Gastrocnemius medialis (tissue), 4 donors: Measurements from ENCODE around the gene RANBP2. TPM values are rescaled to one million over a fixed set of nuclear protein-coding genes. Genes with fewer than 3 reads are reported as not detected.

Experiments used
- ATAC-seq, 2 donors: fragments of 150-250 bp; one replicate each; pipeline ENCODE4 v1.9.1; 2016
- DNase-seq, 2 donors: peaks; one replicate each; pipeline ENCODE4 v3.0.0-alpha.2; 2019
- H3K27ac ChIP-seq, 4 donors: fragments of 200-600 bp; sonication (generic); 1 replicate in 1 of 4; 2 replicates in 3 of 4; pipeline ENCODE4 v1.5.1; 2016 to 2018; ENCODE audit warnings: mild to moderate bottlenecking in 2 of 4, moderate library complexity in 1 of 4
- H3K27me3 ChIP-seq, 3 donors: fragments of 200-600 bp; sonication (generic) in 2 of 3; 1 replicate in 1 of 3; 2 replicates in 2 of 3; pipeline versions ENCODE4 v1.5.1 to v1.6.0; 2016 to 2019; ENCODE audit warnings: mild to moderate bottlenecking in 1 of 3, moderate library complexity in 1 of 3
- H3K36me3 ChIP-seq, 2 donors: fragments of 200-600 bp; sonication (generic) in 1 of 2; one replicate each; pipeline ENCODE4 v1.5.1; 2017 to 2018
- H3K4me1 ChIP-seq, 2 donors: fragments of 200-600 bp; sonication (generic) in 1 of 2; one replicate each; pipeline ENCODE4 v1.5.1; 2016 to 2017; ENCODE audit warnings: mild to moderate bottlenecking in 2 of 2
- H3K4me3 ChIP-seq, 4 donors: fragments of 200-600 bp; sonication (generic) in 3 of 4; 1 replicate in 1 of 4; 2 replicates in 3 of 4; pipeline ENCODE4 v1.5.1; 2016 to 2019; ENCODE audit warnings: mild to moderate bottlenecking in 2 of 4
- H3K9me3 ChIP-seq, 3 donors: fragments of 200-600 bp; sonication (generic) in 2 of 3; 1 replicate in 1 of 3; 2 replicates in 2 of 3; pipeline ENCODE4 v1.5.1; 2016 to 2019
- CTCF ChIP-seq, 5 experiments: fragments of 450-650 bp in 3 of 5; fragments of 200-600 bp in 2 of 5; sonication (generic) in 2 of 5; IDR thresholded peaks in 4 of 5; conservative IDR thresholded peaks in 1 of 5; 1 replicate in 4 of 5; 2 replicates in 1 of 5; pipeline ENCODE4 v1.5.1; 2016 to 2019; ENCODE audit warnings: antibody characterized with exemption in 5 of 5, mild to moderate bottlenecking in 3 of 5, moderate library complexity in 3 of 5
- POLR2A ChIP-seq, 2 donors: fragments of 450-650 bp; IDR thresholded peaks; one replicate each; pipeline ENCODE4 v1.6.1; 2017; ENCODE audit warnings: antibody characterized with exemption in 2 of 2, mild to moderate bottlenecking in 2 of 2, moderate library complexity in 2 of 2
- in situ Hi-C, 4 donors: fragments of 200-750 bp; cut with MboI; loops; one replicate each; pipeline versions ENCODE4 v1.15.0 to v1.8.0; 2017; ENCODE audit warnings: low sequenced_read_pairs in 4 of 4
- intact Hi-C: fragments of 100-400 bp; cut with DNase I; formaldehyde crosslinking; loops from one replicate; pipeline ENCODE4 v1.15.1; 2023; ENCODE audit warnings: low total_unique reads
- total RNA-seq, 4 donors: library from RNA; depleted of rRNA; stranded (reverse); fragments of >200 nt; gene quantifications; one replicate each; pipeline versions ENCODE4 v1.1.0 to v1.2.3, GENCODE V29; 2016

Gene RANBP2
- total RNA-seq, 4 donors from 2014 or later, result 66.6 to 82.0 (median 76.7) TPM

GRCh38 chr2:108810993-108811957 is 92.0 kb downstream of the RANBP2 start:
- TF ChIP-seq POLR2A (IDR thresholded peaks at IDR 0.05) (no peak), CTCF (IDR thresholded peaks at IDR 0.05 in 4 of 5, conservative IDR thresholded peaks at IDR 0.05 in 1 of 5) (no peak)
- no peak for DNase-seq
- intact Hi-C loops, result no loop called here

GRCh38 chr2:108813732-108814131 is 94.5 kb downstream of the RANBP2 start:
- DNase-seq, result no peak

More at GRCh38 chr2:108810993-108811957, 92.0 kb downstream of the RANBP2 start:
- in situ Hi-C loops, result no loop called here
- Histone ChIP-seq H3K36me3 (peaks cover 0 to 4% of the 10 kb centered on the region in 2 donors), H3K4me3 (no peak overlapping the region), H3K27me3 (no peaks in the 10 kb centered on the region), H3K27ac (no peak overlapping the region), H3K4me1 (no peaks in the 10 kb centered on the region), H3K9me3 (peaks cover 0 to 6% (median 3%) of the 10 kb centered on the region in 3 donors)
- ATAC-seq, result no peak

GRCh38 chr2:108820482-108820881 is 101.2 kb downstream of the RANBP2 start:
- Histone ChIP-seq H3K9me3 (no peaks in the 10 kb centered on the region), H3K27me3 (no peaks in the 10 kb centered on the region), H3K36me3 (no peaks in the 10 kb centered on the region), H3K4me1 (no peaks in the 10 kb centered on the region), H3K27ac (no peak overlapping the region), H3K4me3 (no peak overlapping the region)
- TF ChIP-seq CTCF (IDR thresholded peaks at IDR 0.05 in 4 of 5, conservative IDR thresholded peaks at IDR 0.05 in 1 of 5) (no peak), POLR2A (IDR thresholded peaks at IDR 0.05) (no peak)
- DNase-seq (no peak), ATAC-seq (no peak)
- intact Hi-C loops (no loop called here), in situ Hi-C loops (no loop called here)

More at GRCh38 chr2:108813732-108814131, 94.5 kb downstream of the RANBP2 start:
- TF ChIP-seq POLR2A (IDR thresholded peaks at IDR 0.05), result no peak
- no peak for TF ChIP-seq CTCF (IDR thresholded peaks at IDR 0.05 in 4 of 5, conservative IDR thresholded peaks at IDR 0.05 in 1 of 5)
- Histone ChIP-seq H3K9me3 (peaks cover 0 to 6% (median 3%) of the 10 kb centered on the region in 3 donors), H3K27me3 (no peaks in the 10 kb centered on the region), H3K27ac (no peak overlapping the region), H3K4me1 (no peaks in the 10 kb centered on the region), H3K4me3 (no peak overlapping the region), H3K36me3 (no peaks in the 10 kb centered on the region)
- intact Hi-C loops (no loop called here), in situ Hi-C loops (no loop called here)
- no peak for ATAC-seq

- Histone ChIP-seq H3K9me3 (no peaks in the 10 kb centered on the region), H3K4me3 (no peak overlapping the region), H3K27me3 (no peaks in the 10 kb centered on the region), H3K36me3 (no peaks in the 10 kb centered on the region), H3K4me1 (no peaks in the 10 kb centered on the region), H3K27ac (no peak overlapping the region)
- ATAC-seq (no peak), DNase-seq (no peak)
- intact Hi-C loops (no loop called here), in situ Hi-C loops (no loop called here)
- no peak for TF ChIP-seq POLR2A (IDR thresholded peaks at IDR 0.05)
Measured at GRCh38 chr2:108823286-108823685, 104.0 kb downstream of the RANBP2 start.

GRCh38 chr2:108824316-108825070 is 105.2 kb downstream of the RANBP2 start:
- Histone ChIP-seq H3K4me3 (no peak overlapping the region), H3K36me3 (no peaks in the 10 kb centered on the region), H3K9me3 (no peaks in the 10 kb centered on the region), H3K27ac (no peak overlapping the region), H3K4me1 (no peaks in the 10 kb centered on the region), H3K27me3 (no peaks in the 10 kb centered on the region)
- no peak for TF ChIP-seq CTCF (IDR thresholded peaks at IDR 0.05 in 4 of 5, conservative IDR thresholded peaks at IDR 0.05 in 1 of 5)
- no peak for TF ChIP-seq POLR2A (IDR thresholded peaks at IDR 0.05)
- ATAC-seq (no peak), DNase-seq (no peak)
- intact Hi-C loops, result no loop called here
- in situ Hi-C loops, result no loop called here
